ENCODE results near the gene DCP1B. TPM values are rescaled to one million over a fixed set of nuclear protein-coding genes. Genes with fewer than 3 reads are reported as not detected.

Gene DCP1B
- polyA plus RNA-seq, 1 experiment: 32.9 TPM

DNA sequence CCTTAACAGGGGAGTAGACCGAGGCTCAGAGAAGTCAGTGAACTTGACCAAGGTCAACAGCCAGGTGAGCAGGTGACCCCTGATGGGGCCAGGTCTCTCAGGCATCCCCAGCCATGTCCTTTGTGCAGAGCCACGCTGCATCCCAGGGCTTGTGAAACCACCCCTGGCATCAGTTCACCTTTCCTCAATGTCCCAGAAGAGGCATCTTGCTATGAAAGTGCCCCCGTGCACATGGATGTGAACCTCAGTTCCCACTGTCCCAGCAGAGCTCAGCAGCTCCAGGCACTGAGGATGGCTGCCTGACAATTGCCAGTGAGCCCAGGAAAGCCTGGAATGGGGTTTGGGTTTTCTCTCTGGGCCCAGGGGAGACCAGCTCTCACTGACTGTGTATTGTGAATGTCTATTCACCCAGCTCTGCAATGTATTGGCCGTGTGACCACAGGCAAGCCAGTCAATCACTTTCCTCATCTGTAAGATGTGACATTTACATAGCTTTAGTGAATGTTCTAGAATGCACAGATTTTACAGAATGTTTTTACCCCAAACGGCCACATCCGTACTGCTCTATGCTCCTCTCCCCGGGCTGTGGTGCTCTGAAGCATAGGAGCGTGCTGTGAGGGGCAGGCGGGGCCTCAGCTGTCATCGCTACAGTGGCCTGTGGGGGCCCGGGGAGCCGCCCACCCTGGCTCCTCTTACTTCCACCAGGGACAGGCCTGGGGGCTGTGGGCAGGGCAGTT lies 90.7 kb downstream of the DCP1B start:
- CTCF ChIA-PET: interaction anchor here (1.1 to 1.7 kb wide), 2 partner anchors 27 kb away, joined by 4 read pairs; no protein-coding TSS in a partner anchor
- no peak overlapping the region for H3K27ac ChIP-seq (ENCODE audit: low read depth, low read length)
- TF ChIP-seq, protein P1, sequence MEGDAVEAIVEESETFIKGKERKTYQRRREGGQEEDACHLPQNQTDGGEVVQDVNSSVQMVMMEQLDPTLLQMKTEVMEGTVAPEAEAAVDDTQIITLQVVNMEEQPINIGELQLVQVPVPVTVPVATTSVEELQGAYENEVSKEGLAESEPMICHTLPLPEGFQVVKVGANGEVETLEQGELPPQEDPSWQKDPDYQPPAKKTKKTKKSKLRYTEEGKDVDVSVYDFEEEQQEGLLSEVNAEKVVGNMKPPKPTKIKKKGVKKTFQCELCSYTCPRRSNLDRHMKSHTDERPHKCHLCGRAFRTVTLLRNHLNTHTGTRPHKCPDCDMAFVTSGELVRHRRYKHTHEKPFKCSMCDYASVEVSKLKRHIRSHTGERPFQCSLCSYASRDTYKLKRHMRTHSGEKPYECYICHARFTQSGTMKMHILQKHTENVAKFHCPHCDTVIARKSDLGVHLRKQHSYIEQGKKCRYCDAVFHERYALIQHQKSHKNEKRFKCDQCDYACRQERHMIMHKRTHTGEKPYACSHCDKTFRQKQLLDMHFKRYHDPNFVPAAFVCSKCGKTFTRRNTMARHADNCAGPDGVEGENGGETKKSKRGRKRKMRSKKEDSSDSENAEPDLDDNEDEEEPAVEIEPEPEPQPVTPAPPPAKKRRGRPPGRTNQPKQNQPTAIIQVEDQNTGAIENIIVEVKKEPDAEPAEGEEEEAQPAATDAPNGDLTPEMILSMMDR (IDR thresholded peaks at IDR 0.05; ENCODE audit: low read depth, low read length): no peak
- DNase-seq (ENCODE audit: low read depth, low spot score): no peak
- H3K9me3 ChIP-seq (ENCODE audit: control insufficient read depth, insufficient read depth, low read length): peaks cover 5% of the 10 kb centered on the region; the same call in 1 of the 2 replicates
- H3K27me3 ChIP-seq (ENCODE audit: control insufficient read depth, insufficient read depth, low read length): peaks cover 53% of the 10 kb centered on the region
- no peak overlapping the region for H3K4me3 ChIP-seq (ENCODE audit: low read depth, low read length)
- POLR2A ChIA-PET: interaction anchor here (0.6 kb wide), 1 partner anchor 226 kb away, joined by 4 read pairs; no protein-coding TSS in a partner anchor

DNA sequence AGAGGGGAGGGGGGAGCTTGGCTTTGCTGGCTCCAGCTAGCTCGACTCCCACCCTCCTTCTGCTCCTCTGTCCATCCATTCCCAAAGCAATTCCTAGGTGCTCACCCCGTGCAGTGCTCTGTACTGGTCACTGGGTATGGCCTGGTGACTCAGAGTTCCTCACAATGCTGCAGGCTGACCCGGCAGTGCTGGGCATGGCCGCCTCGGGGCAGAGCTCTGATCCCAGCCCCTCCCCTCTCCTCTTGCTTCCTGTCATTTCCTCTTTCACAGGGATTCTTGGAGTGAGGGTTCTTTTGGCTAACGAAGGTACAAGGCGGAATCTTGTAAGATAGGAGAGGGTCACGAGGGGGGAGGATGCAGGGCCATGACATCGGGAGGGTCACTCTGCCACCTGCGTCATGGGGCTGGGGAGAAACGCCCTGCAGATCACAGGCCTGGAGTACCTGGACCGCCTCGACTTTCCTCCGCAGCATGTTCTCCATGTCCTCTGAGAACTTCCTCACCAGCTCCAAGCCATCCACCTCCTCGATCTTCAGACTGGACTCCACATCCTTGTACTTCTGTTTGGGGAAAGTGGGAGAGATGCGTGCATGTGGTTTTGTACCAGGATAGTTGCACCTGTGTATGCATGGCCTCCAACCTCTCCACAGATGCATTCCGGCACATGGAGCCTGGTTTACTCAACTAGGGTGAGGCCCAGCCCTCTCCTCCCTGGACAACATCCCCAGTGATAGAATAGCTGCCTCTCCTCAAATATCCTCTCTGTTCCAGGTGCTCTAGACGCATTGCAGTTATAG lies 91.5 kb downstream of the DCP1B start:
- Histone ChIP-seq H3K27ac (ENCODE audit: low read depth, low read length) (no peak overlapping the region), H3K27me3 (ENCODE audit: control insufficient read depth, insufficient read depth, low read length) (peaks cover 51% of the 10 kb centered on the region), H3K9me3 (ENCODE audit: control insufficient read depth, insufficient read depth, low read length) (peaks cover 11% of the 10 kb centered on the region), H3K4me3 (ENCODE audit: low read depth, low read length) (no peak overlapping the region)
- ChIA-PET POLR2A (no interaction called here), CTCF (interaction anchor here (1.1 kb wide), 1 partner anchor 28 kb away, joined by 4 read pairs; no protein-coding TSS in a partner anchor)
- TF ChIP-seq, protein P1 (IDR thresholded peaks at IDR 0.05; ENCODE audit: low read depth, low read length): no peak
- DNase-seq (ENCODE audit: low read depth, low spot score): no peak

DNA sequence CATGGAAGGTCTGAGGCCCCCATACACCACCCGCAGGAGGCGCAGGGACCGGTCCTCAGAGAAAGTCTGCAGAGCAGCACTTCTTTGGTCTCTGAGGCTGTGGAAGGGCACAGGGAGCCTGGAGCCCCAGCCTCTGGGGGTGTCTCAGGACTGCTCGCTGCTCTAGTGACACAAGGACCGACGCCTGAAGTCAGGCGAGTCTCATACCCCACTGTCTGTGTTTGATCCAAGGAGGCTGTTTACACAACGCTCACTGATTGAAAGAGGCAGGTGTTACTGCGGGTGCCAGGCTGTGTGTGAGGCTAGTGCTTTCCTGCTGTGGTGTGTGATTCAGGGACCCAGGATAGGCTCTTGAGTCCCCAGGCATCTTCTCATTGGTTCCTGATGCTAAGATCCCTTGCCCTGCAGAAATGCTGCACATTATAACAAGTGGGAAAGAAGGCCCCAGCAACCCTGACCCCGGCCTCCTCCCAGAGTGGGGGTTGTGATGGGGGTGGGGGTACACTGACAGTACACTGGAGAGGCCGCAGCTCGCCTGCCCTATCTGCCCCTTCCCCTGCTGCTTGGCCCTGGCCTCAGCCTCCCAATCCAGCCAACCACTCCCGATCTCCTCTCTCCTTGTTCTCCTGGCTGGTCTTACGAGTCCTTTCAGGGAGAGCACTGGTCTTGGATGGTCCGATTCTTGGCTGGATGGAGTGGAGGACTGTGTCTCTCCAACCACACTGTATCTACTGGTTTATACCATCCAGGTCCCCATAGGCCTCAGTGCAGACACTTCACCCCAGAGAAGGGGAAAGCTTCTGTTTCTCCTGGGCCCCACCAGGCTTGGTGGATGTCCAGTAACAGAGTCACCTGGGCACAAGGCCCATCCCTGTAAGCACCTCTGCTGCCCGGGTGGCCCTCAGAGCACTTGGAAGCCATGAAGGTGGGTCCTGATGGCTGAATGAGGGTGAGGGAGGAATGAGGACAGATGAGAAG lies 92.4 kb downstream of the DCP1B start:
- Histone ChIP-seq H3K27me3 (ENCODE audit: control insufficient read depth, insufficient read depth, low read length) (peaks cover 50% of the 10 kb centered on the region), H3K27ac (ENCODE audit: low read depth, low read length) (no peak overlapping the region), H3K4me3 (ENCODE audit: low read depth, low read length) (no peak overlapping the region), H3K9me3 (ENCODE audit: control insufficient read depth, insufficient read depth, low read length) (peaks cover 17% of the 10 kb centered on the region)
- POLR2A ChIA-PET: no interaction called here
- DNase-seq (ENCODE audit: low read depth, low spot score): no peak
- CTCF ChIA-PET: no interaction called here
- TF ChIP-seq, protein P1 (IDR thresholded peaks at IDR 0.05; ENCODE audit: low read depth, low read length): no peak

DNA sequence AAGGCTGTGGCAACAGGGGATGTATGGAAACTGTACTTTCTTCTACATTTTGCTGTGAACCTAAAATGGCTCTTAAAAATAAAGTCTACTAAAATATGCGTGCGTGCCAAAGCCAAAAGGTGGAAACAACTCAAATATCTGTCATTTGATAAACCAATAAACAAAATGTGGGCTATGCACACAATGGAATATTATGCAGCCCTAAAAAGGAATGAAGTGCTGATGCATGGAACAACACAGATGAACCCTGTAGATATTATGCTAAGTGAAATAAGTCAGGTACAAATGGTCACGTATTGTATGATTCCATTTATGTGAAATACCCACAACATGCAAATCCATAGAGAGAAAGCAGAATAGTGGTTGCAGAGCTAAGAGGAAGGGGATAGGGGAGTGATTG lies 93.8 kb downstream of the DCP1B start:
- ChIA-PET CTCF (no interaction called here), POLR2A (no interaction called here)
- TF ChIP-seq, protein P1 (IDR thresholded peaks at IDR 0.05; ENCODE audit: low read depth, low read length): no peak
- Histone ChIP-seq H3K4me3 (ENCODE audit: low read depth, low read length) (no peak overlapping the region), H3K9me3 (ENCODE audit: control insufficient read depth, insufficient read depth, low read length) (peaks cover 17% of the 10 kb centered on the region), H3K27me3 (ENCODE audit: control insufficient read depth, insufficient read depth, low read length) (peaks cover 38% of the 10 kb centered on the region), H3K27ac (ENCODE audit: low read depth, low read length) (no peak overlapping the region)
- DNase-seq (ENCODE audit: low read depth, low spot score): no peak
